ENCODE measurements around the gene B4GALT5.

B4GALT5 gene

DNA sequence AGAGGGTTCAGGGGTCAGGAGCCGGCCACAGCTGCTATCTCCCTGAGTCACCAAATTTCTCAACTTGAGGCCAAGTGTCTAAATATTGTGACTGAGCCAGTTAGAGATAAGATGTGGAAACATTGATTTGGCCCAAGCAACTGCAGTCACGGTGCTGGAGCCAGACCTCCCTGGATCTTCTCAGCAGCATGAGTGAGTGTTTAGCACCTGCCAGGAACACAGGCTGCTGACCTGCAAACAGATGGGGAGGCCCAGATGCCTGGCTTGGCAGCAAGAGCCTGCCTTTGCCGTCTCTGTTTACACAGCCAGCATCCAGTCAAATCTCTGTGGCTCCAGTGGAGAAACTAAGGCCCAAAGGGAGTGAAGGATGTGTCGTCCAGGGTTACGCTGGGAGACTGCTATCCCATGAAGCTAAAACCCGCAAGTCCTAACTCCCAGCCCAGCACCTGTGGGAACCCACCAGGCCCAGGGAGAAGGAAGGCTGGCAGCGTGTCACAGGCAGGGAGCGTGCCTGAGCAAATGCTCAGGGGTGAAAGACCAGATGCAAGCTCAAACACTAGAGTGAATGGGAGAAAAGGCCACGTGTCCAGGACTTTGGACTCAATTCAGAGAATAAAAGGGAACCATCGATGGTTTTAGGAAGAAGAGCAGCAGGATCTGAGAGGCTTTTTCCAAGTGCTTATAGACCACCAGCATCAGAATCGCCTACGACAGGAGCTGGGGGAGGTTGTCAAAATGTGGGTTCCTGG, 129.8 kb downstream of the B4GALT5 start:
- peak; percentile 80 for DNase-seq (ENCODE audit: low read depth)

GRCh38 chr20:49583343-49583668, 130.4 kb downstream of the B4GALT5 start:
- DNase-seq (ENCODE audit: low read depth): no peak

Measured in stromal cell of bone marrow (primary cell).